HG03439 (cell line): ENCODE results near the gene KIF26A.
"Not testable (repeated sequence)": the region's sequence is repeated elsewhere in the genome, so short reads cannot be mapped to it uniquely, and the experiment has no call there.

Source experiments
- ATAC-seq: cut with Tn5 transposase; IDR thresholded peaks from one replicate; pipeline ENCODE4 v1.9.1; 2021; ENCODE audit warnings: mild to moderate bottlenecking, moderate library complexity; ENCODE audit not compliant: unreplicated experiment

The KIF26A gene

DNA sequence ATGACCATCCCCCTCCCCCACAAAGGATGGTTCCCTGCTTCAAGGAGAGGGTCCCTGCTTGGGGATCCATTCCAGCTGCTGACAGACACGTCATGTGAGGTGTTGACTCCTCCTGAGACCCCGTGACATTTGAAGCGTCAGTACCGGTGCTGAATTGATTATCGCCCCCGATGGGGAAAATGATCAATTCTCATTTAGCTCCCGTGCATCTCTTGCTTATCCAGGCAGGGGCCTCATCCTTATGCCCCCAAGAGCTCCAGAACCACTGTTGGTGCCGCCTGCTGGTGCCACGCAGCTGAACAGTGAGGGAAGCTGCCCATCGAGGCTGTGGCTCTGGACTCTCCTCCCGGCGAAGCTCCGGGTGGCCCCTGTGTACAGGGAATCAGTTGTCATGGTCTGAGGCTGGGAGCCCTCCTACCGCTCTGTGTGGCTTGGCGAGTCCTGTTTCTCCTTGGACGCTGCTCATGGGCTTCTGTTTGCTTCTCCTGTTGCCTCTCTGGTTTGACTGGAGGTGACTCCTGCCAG, 4.6 kb downstream of the KIF26A start:
- ATAC-seq: no peak

DNA sequence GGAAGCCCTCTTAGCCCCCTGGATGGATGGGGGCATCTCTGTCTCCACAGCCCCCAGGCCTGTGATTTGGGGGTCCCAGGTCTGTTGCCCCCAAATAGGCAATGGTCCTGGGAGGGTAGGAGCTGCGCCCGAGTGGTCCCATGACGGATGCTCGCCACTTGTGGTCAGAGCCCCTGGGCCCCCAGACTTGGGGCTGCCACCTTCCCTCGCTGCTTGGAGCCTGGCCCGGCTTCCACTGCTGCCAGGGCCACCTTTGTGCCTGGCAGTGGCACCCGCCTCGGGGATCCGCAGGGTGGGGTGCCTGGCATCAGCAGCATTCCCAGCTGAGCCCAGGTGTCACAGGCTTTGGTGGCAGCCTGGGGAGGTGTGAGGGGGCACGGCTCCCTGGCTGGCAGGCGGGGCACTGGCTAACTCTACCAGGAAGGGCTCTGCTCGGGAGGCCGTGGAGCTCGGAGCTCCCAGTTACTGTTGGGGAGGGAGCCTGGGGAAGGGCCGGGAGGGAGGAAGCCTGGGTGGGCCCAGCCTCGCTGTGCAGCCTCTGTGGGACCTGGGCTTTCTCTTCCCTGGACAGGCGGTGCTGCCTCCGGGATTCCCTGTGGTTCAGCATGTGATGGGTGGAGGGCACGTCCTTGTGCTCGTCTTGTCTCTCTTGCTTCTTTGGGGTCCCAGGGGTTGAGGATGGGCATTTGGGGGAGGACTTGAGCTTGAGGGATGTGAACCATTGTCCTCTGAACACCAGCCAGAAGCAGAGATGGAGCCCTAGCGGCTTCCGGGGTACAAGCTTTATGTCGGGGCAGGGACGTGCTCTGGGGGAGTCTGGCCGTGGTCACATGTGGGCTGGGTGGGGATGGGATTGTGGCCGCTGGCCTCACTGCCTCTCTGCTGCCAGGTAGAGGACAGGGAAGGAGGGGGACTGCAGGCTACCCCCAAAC, 5.4 kb downstream of the KIF26A start:
- no peak for ATAC-seq

DNA sequence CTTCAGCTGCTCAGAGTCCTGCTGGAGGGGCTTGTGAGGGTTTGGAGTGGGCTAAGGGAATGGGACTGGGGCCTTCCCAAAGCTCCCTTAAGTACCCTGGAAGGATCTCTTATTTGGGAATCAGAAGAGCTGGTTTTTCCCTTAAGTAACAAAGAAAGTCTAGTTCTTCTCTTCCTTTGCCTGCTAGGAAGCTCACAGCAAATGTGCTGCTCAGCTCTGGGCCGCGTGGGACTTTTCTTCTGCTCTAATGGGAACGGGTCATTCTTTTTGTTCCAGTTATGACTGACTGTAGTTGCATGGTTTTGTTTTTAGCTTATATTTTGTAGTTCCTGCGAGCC, 6.0 kb downstream of the KIF26A start:
- no peak for ATAC-seq

GRCh38 chr14:104144911-104145825, 6.8 kb downstream of the KIF26A start:
- no peak for ATAC-seq

DNA sequence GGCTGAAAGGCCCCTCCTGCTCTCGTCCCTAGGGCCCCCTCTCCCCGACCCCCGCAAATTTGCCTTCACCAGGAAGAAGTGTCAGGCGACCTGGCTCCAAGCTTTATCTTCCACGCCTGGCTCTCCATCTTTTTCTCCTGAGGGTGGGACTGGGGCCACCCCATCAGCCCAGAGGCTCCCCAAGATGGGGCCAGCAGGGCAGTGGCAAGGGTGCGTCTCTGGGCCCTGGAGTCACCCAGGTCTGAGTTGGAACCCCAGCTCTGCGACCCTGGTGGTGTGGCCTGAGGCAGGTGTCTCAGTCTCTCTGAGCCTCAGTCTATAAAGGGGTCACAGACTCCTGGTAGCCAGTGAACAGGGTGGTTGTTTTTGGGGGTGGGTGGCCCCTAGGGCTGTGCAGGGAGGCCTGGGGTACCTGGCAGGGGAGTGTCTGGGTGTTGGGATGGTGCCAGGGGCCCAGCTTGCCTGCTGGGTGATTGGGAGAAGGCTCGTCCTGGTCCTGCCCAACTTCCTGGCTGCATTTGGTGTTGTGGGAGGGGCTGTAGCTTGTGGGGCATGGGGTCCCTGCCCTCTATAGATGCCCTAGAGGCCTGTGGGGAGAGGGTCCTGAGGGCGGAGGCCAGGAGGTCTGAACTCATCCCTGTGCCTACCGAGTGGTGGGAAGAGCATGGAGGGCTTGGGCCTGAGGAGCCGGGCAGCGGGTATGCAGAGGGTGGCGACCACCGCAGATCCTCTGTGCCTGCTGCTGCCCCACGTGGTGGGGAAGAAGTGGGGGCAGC, 7.6 kb downstream of the KIF26A start:
- ATAC-seq: no peak

DNA sequence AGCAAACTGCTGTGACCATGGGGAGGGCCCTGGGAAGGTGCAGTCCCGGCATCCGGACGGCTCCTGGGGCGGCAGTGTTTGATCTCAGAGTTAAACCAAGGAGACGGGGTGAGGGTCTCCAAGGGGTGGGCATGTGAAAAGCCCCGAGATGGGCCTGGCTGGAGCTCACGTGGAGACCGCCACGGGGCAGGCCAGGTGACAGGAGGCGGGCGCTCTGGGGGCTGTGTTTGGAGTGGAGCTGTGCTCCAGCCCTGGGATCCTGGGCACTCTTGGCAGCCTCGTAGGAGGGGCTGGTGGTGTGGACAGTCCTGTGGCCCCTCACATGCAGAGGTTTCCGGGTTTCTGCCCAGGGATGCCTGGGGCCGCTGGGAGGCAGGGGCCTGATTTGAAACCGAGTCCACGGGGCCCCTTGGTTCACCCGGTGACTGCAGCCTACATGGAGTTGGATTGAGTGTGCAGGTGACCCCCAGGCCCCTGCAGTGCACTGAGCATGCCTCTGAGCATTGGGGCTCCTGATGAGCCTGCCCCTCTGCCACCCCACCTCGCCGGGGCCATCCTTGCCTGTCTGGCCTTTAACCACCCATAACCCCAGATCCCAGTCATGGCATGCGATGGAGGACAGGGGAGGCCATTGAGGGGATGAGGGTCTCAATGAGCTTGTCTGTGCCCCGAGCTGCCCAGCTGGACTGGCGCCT, 8.4 kb downstream of the KIF26A start:
- ATAC-seq: no peak

DNA sequence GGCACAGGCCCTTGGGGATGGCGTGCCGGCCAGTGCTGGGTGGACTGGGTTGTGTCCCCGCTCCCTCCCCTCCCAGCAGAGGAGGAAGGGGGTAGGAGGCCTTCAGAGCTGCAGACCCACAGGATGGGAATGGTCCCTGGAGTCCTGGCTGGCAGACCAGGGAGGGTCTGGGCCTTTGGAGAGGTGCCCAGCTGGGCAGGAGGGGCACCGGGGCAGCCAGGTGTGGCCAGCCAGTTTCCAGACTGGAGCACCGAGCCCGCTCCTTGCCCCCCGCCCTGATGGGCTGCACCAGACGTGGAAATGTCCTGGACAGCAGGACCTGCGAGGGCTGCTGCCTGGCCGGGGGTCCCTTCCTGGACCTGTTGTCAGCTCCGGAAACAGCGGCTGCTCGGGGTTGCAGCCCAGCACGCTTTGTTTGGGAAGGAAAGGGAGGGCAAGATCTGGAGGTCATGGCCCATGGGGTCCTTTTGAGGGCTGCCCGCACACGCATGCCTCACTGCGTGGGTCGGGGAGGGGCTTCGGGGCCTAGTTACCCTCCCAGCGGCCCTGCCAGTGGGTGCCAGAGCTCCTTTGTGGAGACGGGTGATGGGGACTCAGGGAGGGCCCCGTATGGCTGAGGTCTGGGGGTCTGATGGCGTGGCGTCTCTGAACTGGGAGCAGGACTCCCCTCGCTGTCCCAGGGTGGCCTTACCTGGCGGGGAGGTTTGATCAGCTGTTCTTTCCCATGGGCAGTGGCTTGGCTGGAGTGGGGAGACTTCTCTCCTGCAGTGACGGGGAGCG, 9.1 kb downstream of the KIF26A start:
- ATAC-seq: no peak

GRCh38 chr14:104148433-104149277, 10.3 kb downstream of the KIF26A start:
- ATAC-seq: no peak

- ATAC-seq: no peak
Observed at GRCh38 chr14:104149278-104149595, 10.8 kb downstream of the KIF26A start.

- no peak for ATAC-seq
Observed at GRCh38 chr14:104149617-104150135, 11.3 kb downstream of the KIF26A start.

DNA sequence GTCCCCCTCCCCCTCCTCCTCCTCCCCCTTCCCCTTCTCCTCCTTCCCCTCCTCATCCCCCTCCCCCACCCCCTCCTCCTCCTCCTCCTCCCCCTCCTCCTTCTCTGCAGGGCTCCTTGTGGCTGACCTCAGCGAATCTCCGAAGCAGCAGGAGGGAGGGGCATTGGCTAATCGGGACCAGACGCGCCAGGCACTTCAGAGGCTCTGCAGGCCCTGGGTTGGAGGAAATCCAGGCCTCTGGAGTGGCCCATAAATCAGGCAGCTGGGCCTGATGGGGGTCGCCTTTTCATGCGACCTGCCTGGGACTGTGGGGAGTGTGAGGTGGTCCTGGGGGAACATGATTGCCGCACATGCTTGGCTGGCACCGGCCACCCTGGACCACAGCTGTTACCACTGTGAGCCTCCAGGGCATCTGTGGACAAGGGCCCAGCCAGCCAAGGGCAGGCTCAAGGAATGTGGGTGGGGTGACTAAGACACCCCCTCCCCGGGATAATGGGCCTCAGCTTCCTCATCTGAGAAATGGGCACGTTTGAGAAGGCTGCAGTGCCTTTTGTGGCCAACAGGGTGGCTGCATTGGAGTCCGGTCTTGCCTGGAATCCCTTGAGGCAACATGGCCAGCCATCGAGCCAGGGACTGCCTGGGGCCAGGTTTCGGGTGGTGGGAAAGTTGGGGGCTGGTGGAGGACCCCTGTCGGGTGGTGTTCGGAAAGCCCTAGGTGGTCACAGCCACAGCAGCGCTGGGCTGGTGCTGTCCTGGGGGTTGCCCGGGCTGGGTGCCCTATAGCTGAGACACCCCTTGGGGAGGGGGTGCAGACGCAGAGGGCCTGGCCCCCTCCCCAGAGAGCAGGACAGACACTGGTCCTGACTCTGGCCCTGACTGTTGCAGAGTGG, 12.0 kb downstream of the KIF26A start:
- no peak for ATAC-seq

- ATAC-seq: no peak
Observed at GRCh38 chr14:104151026-104151381, 12.6 kb downstream of the KIF26A start.

DNA sequence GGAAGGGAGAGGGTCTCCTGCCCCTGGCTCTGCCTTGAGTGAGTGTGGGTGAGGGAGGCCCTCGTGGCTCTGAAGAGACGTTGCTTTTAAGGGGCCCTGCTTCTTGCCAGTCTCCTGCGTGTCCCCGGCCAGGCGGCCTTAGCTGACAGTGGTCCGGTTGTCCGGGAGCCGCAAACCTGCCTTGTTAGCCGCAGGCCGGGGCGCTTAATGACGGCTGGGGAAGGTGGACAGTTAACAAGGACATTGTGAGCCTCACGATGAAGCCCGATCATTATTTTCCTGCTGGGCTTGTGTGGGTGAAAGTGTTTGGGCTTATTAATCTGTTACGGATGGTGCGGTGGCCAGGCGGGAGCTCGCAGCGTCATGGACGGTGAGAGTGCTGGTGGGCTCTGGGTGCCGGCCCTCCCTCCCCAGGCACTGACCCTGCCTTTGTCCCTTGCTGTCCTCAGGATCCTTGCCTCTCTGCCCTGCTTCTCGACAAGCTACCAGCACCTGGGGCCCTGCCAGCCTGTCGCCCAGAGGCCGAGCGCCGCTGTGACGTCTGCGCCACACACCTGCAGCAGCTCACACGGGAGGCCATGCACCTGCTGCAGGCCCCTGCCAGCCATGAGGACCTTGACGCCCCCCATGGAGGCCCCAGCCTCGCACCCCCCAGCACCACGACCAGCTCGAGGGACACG, 13.3 kb downstream of the KIF26A start:
- ATAC-seq: no peak

DNA sequence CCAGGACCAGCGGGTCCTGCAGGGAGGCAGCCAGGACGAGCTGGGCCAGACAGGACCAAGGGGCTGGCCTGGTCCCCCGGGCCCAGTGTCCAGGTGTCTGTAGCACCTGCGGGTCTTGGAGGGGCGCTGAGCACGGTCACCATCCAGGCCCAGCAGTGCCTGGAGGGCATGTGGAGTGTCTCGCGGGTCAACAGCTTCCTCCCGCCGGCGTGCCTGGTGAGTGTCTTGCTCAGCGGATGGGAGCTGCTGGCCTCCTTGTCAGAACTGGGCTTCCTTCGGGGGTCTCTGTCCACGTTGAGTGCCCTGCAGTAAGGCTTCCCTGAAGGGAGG, 13.8 kb downstream of the KIF26A start:
- no peak for ATAC-seq

DNA sequence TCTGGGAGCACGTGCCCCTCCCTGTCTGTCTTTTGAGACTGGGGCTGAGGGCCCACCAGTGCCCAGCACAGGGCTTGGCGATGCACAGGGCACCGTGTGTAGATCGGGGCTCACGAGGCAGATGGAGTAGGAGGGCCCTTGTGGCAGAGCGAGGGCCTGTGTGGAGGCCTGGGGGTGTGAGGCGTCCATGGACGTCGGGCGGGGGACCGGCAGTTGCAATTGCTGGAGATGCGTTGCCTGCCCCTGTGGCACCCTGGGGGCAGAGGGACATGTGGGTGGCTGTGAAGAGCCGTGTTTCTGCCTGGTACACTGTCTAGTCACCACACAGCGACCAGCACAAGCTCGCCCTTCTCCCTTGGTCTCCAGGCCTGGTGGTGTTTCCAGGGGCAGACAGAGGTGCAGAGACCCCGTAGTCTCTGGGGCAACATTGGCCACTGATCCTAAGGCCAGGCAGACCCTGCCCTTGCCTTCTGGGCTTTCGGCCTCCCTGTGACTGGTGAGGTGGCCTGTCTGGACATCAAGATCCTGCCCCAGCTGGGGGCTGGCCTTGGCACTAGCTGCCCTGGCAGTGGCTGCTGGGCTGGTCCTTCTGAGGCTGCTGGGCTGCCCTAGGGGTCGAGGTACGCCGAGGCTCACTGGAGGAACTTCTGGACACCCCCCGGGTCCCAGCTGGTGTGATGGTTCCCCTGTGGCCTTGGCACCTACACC, 14.5 kb downstream of the KIF26A start:
- ATAC-seq: no peak

- not testable (repeated sequence) for ATAC-seq
Observed at GRCh38 chr14:104153394-104153755, 15.0 kb downstream of the KIF26A start.

- ATAC-seq: no peak
Observed at GRCh38 chr14:104154246-104154645, 15.9 kb downstream of the KIF26A start.
